ENCODE measurements around the gene PIK3R1.

Gene PIK3R1

DNA sequence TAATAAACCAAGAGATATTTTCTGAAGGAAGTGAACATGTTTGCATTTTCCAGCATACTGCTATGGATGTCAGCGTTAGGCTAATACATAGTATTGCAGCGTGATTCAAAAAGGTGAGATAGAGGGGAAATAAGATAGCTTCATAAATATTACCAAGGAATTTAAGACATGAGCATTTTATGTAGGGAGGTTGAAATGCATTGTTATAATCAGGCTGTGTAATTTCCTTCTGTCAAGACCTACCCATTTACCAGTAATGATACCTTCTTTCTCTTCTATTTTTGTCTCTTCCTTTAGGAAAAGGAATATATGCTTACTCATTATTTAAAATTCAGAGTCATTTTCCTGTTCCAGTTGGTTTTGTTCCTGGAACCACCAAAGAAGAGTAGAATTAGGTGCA lies 33.3 kb downstream of the PIK3R1 start:
- H3K36me3 ChIP-seq (ENCODE audit: insufficient read depth, low read length): no peaks in the 10 kb centered on the region
- peaks cover 98% of the 10 kb centered on the region for H3K79me2 ChIP-seq (ENCODE audit: insufficient read depth, low read length)
- H3K9ac ChIP-seq (ENCODE audit: low read depth, low read length): no peak overlapping the region
- H3K4me1 ChIP-seq (ENCODE audit: insufficient read depth, low read length): peaks cover 64% of the 10 kb centered on the region
- H3K9me3 ChIP-seq (ENCODE audit: insufficient read depth, low read length, severe bottlenecking): no peaks in the 10 kb centered on the region
- TF ChIP-seq EZH2 (IDR thresholded peaks at IDR 0.05; ENCODE audit: borderline replicate concordance, low read depth, low read length, severe bottlenecking): no peak
- TF ChIP-seq, protein P1, sequence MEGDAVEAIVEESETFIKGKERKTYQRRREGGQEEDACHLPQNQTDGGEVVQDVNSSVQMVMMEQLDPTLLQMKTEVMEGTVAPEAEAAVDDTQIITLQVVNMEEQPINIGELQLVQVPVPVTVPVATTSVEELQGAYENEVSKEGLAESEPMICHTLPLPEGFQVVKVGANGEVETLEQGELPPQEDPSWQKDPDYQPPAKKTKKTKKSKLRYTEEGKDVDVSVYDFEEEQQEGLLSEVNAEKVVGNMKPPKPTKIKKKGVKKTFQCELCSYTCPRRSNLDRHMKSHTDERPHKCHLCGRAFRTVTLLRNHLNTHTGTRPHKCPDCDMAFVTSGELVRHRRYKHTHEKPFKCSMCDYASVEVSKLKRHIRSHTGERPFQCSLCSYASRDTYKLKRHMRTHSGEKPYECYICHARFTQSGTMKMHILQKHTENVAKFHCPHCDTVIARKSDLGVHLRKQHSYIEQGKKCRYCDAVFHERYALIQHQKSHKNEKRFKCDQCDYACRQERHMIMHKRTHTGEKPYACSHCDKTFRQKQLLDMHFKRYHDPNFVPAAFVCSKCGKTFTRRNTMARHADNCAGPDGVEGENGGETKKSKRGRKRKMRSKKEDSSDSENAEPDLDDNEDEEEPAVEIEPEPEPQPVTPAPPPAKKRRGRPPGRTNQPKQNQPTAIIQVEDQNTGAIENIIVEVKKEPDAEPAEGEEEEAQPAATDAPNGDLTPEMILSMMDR (IDR thresholded peaks at IDR 0.05; ENCODE audit: borderline replicate concordance, extremely low read depth, low read length, poor library complexity, severe bottlenecking): no peak
- peak overlapping the region; percentile 9; the same call in 1 of the 2 replicates for H3K27ac ChIP-seq (ENCODE audit: low read length)
- no peak overlapping the region for H3K4me3 ChIP-seq (ENCODE audit: low read depth in 1 of 2, low read length in 2 of 2)
- ATAC-seq (ENCODE audit: insufficient read depth, low read depth): no peak
- H2AFZ ChIP-seq (ENCODE audit: low read depth, low read length): no peak overlapping the region
- H4K20me1 ChIP-seq (ENCODE audit: insufficient read depth, low read length): peaks cover 13% of the 10 kb centered on the region; the same call in 1 of the 2 replicates
- H3K27me3 ChIP-seq (ENCODE audit: insufficient read depth, low read length, poor library complexity): no peaks in the 10 kb centered on the region
- DNase-seq: no peak
- no peak overlapping the region for H3K4me2 ChIP-seq (ENCODE audit: insufficient read depth, low read length)

DNA sequence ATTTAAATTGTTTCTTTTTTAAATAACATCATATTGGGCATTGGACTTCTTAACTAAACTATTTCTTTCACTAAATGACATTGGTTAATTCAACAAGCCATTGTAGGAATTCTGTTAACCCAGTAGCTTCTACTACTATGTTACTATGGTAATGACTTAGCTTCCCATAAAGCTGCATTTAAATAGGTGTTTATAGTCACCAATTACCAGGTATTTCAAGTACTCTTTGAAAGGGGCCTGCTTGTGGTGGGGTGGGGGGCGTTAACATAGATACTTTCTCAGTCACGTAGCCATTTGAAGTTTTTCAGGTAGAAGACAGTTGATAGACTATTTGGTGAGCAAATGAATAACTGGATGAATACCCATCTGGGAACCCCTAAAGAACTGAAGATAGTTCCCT lies 34.0 kb downstream of the PIK3R1 start:
- Histone ChIP-seq H3K27me3 (ENCODE audit: insufficient read depth, low read length, poor library complexity) (no peaks in the 10 kb centered on the region), H3K9me3 (ENCODE audit: insufficient read depth, low read length, severe bottlenecking) (no peaks in the 10 kb centered on the region), H3K4me1 (ENCODE audit: insufficient read depth, low read length) (peaks cover 66% of the 10 kb centered on the region), H3K79me2 (ENCODE audit: insufficient read depth, low read length) (peaks cover 99% of the 10 kb centered on the region), H3K4me2 (ENCODE audit: insufficient read depth, low read length) (no peak overlapping the region), H4K20me1 (ENCODE audit: insufficient read depth, low read length) (peaks cover 13% of the 10 kb centered on the region; the same call in 1 of the 2 replicates), H3K27ac (ENCODE audit: low read length) (peak overlapping the region; percentile 81), H2AFZ (ENCODE audit: low read depth, low read length) (no peak overlapping the region), H3K4me3 (ENCODE audit: low read depth in 1 of 2, low read length in 2 of 2) (no peak overlapping the region), H3K36me3 (ENCODE audit: insufficient read depth, low read length) (no peaks in the 10 kb centered on the region), H3K9ac (ENCODE audit: low read depth, low read length) (no peak overlapping the region)
- TF ChIP-seq, protein P1 (IDR thresholded peaks at IDR 0.05; ENCODE audit: borderline replicate concordance, extremely low read depth, low read length, poor library complexity, severe bottlenecking): no peak
- TF ChIP-seq EZH2 (IDR thresholded peaks at IDR 0.05; ENCODE audit: borderline replicate concordance, low read depth, low read length, severe bottlenecking): no peak
- ATAC-seq (ENCODE audit: insufficient read depth, low read depth) (no peak), DNase-seq (no peak)

DNA sequence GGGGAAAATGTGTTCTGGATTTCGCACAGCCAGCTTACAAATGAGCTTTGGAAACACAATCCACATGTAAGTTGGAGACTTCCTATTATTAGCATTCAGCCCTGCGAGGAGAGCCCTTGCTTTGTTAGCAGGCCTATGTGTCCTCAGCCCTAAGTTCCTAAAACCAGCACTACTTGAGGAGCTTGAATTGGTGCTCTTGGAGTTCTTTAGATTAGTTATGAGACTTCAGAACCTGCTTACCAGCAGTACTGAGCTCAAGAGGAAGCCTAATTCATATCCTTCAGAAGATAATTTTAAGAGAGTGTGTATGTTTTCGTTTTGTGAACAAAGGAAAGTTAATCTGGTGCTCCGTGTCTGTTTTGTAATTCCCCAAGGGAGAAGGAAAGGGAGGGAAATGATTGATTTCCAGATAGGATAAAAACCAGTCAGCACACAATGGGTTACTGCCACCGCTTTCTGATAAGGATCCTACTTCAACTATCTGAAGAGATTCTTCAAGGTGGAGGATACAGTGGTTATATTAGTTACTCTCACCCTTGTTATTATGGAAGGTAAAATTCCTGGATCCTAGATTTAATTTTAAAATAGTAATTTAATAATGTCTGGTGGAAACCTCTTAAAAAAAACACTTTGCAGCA lies 35.2 kb downstream of the PIK3R1 start:
- DNase-seq (no peak), ATAC-seq (ENCODE audit: insufficient read depth, low read depth) (no peak)
- peaks cover 93% of the 10 kb centered on the region for H3K79me2 ChIP-seq (ENCODE audit: insufficient read depth, low read length)
- peaks cover 13% of the 10 kb centered on the region; the same call in 1 of the 2 replicates for H4K20me1 ChIP-seq (ENCODE audit: insufficient read depth, low read length)
- peak overlapping the region; percentile 46; the same call in 1 of the 2 replicates for H3K4me2 ChIP-seq (ENCODE audit: insufficient read depth, low read length)
- TF ChIP-seq, protein P1 (IDR thresholded peaks at IDR 0.05; ENCODE audit: borderline replicate concordance, extremely low read depth, low read length, poor library complexity, severe bottlenecking): no peak
- peak overlapping the region; percentile 27 for H3K9ac ChIP-seq (ENCODE audit: low read depth, low read length)
- no peak overlapping the region for H3K4me3 ChIP-seq (ENCODE audit: low read depth in 1 of 2, low read length in 2 of 2)
- H2AFZ ChIP-seq (ENCODE audit: low read depth, low read length): no peak overlapping the region
- no peaks in the 10 kb centered on the region for H3K36me3 ChIP-seq (ENCODE audit: insufficient read depth, low read length)
- peaks cover 79% of the 10 kb centered on the region for H3K4me1 ChIP-seq (ENCODE audit: insufficient read depth, low read length)
- H3K27me3 ChIP-seq (ENCODE audit: insufficient read depth, low read length, poor library complexity): no peaks in the 10 kb centered on the region
- H3K27ac ChIP-seq (ENCODE audit: low read length): peak overlapping the region; percentile 81
- H3K9me3 ChIP-seq (ENCODE audit: insufficient read depth, low read length, severe bottlenecking): no peaks in the 10 kb centered on the region
